Caki2 (cell line): ENCODE measurements around the gene RAB3IL1. TPM values are rescaled to one million over a fixed set of nuclear protein-coding genes. Genes with fewer than 3 reads are reported as not detected.

ENCODE experiments used
- DNase-seq: peaks from one replicate; pipeline ENCODE4 v3.0.0-alpha.2; 2015; ENCODE audit warnings: low read depth
- in situ Hi-C: cut with HindIII; loops from 2 replicates; pipeline ENCODE4 v1.10.0; 2016; ENCODE audit warnings: low sequenced_read_pairs, low pct_unique_long_range_greater_than_20kb, mixed read lengths
- total RNA-seq: library from RNA; depleted of rRNA; stranded (reverse); fragments of >200 nt; shearing (Covaris generic); gene quantifications from 2 replicates; pipeline ENCODE4 v1.2.3, GENCODE V29; 2014; ENCODE audit warnings: low replicate concordance; rRNA removed

The RAB3IL1 gene
- total RNA-seq, 1 experiment from 2014 or later = 9.6 TPM

DNA sequence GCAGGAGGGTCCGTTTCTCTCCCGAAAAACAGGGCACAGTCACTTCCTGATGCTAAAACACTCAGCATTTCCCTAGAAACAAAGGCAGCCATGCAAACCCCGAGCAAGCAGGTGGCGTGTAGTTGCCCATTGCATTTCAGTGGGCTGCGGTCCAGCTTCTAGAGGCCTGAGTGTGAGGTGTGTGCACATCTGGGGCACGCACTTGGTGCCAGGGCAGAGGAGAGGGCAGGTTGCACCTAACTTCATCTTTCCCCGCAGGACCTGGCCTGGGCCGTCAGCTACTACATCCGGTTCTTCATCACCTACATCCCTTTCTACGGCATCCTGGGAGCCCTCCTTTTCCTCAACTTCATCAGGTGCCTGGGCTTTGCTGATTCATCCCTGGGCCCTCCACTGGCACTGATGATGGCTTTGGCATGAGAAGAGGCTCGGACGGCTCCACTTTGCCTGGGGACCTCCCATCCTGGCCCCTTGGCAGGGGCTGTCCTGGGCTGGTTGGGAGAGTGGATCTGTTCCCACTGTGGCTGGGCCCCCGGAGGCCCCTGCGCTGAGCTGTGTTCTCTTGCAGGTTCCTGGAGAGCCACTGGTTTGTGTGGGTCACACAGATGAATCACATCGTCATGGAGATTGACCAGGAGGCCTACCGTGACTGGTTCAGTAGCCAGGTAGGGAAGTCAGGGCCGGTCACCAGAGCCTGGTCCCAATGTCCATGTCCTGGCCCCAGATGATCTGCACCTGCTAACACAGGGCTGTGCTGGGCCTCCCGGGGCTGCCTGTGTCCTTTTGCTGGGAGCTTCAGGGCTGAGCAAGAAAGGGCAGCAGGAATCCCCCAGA, 54.4 kb downstream of the RAB3IL1 start:
- in situ Hi-C loops = no loop called here
- peak; percentile 25 for DNase-seq

DNA sequence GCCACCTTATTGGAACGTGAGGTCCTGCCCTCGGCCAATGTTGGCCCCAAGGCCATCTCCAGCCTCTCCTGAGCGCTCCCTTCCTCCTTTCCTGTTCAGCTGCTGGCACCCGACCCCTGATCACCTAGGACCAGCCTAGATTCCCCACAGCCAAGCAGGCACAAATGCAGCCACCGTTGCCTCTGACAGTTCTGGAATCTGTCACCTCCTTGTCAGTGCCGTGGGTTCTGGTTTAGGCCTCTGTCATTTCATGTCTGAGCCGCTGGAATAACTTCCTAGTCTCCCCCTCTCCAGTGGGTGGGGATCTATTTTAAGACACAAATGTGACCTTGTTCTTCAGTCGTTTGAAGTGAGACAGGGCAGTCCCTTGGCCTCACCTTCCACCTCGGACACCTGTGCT, 55.7 kb downstream of the RAB3IL1 start:
- in situ Hi-C loops = no loop called here
- DNase-seq = no peak

DNA sequence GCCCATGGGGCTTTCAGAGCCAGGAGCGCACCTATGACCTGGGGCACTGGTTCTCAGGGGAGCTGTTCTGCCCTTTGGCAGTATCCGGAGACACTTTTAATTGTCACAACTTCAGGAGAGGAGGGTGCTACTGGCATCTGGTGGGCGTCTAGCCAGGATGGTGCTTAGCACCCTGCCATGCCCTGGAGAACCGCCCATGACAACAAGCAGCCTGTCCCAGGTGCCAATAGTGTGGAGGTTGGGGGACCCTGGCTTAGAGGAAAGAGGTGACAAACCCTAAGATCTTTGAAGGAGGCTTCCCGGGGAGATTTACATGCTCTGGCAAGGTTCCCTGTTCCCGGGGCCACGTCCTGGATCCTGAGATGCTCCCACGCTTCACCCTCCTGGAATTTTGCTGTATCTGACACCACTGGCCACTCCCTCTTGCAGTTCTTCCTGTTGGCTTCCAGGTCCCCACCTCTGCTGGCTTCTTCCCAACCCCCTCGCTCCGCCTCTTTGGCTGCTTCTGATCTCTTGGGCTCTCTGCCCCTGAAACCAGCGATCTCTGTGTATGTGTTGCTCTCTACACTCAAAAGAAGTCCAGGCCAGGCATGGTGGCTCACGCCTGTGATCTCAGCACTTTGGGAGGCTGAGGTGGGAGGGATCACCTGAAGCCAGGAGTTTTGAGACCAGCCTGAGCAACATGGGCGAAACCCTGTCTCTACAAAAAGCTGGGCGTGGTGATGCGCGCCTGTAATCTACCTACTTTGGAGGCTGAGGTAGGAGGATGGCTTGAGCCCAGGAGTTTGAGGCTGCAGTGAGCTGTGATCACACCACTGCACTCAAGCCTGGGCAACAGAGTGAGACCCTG, 57.1 kb downstream of the RAB3IL1 start:
- DNase-seq = peak; percentile 41
- in situ Hi-C loops = no loop called here

DNA sequence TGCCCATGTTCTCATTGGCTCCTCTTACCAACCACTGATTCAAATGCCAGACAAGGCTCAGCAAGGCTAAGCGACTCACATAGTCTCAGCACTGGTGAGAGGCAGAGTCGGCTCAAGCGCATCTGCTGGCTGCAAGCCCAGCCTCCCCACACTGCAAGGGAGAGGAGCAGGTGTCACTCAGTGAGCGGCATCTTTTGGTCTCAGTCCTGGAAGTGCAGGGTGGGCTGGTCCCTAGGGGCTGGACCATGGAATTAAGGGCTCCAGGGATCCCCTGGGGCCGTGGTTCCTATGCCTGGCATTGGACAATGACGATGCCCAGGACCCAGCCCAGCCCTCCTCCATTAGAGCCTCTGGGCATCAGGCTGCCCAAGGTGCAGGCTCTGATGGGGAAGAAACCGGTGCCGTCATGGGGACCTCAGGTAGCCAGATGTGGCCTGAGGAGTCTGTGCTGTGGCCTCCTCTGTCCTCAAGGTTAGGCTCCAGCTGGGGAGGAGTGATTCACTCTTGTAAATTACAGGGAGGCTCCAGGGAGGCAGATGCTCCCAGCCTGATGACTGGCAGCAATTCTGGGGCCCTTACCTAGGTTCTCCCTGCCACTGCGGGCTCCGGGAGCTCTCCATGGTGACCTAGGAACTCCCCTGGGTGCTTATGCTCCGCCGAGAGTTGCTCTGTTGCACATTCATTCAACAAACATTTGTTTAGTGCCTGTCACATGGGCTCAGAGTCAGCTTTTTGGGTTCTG, 61.3 kb downstream of the RAB3IL1 start:
- in situ Hi-C loops = no loop called here
- DNase-seq = no peak

DNA sequence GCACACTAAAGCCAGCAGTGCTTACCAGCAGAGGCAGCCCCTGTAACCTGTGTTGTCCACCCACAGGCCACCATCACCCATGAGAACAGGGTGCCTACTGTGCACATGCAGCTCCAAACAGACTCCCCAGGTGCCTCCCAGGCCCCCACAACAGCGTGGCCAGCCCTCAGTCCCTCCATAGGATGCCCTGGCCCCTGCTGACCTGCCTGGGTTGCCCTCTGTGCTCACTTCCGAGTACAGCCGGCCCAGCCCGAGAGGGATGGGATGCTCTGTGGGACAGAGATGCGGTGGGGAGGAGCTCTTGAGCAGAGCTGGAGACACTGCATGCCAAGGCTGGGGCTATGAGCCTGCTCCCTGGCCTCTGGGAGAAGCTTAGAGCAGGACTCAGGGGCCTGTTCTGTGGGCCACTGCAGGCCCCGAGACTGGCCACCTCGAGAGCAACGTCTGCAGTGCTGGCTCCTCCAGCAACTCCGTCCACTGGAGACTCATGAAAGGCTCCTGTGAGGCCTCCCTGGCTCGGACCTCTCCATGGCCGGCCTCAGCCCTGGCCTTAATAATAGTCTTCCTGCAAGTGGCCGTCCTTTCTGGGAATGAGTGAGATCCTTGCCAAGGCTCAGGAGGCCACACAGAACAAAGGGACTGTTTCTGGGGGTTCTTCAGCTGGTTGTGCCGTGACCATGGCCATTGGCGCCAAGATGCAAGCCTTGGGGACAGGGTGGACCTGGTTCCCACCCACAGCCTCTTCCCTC, 62.2 kb downstream of the RAB3IL1 start:
- in situ Hi-C loops = no loop called here
- no peak for DNase-seq

DNA sequence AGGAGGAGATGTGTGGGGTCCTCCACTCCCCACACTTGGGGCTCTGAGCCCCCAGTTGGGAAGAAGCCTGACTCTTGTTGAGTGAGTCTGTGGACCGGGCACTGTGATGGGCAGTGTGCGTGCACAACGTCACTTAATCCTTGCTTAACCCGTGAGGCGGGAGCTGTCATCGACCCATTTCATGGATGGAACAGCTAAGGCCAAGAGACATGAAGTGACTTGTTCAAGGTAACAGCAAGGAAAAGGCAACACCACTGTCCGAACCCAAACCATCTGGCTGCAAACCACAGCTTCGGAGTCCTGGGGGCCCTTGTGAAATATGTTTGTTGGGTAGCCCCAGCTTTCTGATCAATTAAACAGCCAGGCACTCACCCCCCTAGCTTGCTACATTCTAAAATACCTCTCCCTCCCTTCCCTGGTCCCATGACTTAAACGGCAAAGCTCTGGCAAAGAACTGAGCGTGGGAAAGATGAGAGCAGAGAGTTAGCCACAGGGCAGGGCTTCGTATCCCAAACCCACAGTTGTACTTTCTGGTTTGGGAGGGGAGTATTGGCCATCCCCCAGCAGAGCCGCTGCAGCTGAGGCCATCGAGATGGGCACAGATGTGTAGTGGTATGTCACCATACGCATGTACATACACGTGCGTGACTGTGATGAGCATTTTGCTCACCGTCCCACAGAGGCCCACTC, 63.0 kb downstream of the RAB3IL1 start:
- in situ Hi-C loops = no loop called here
- no peak for DNase-seq

DNA sequence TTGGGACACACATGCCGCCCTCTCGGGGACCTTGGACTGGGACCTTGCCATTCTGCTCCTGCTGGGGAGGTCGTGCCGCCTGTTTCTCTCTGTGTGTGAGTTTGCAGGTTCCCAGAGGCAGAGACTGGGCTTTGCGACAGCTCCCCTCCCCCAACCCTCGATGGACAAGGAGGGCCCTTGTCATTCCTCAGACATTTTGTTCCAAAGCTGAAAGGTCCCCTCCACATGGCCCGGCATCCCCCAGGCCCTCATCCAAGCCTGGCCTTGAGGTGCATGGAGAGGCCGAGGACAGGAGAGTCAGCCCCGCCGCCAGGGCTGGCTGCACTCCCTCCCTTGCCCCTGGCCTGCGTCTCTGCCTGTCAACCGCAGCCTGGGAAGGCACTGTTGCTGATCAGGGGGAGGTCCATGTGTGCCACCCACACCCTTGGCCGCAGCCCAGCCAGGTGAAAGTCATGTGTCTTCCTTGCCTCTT, 63.6 kb downstream of the RAB3IL1 start:
- DNase-seq = no peak
- in situ Hi-C loops = no loop called here

DNA sequence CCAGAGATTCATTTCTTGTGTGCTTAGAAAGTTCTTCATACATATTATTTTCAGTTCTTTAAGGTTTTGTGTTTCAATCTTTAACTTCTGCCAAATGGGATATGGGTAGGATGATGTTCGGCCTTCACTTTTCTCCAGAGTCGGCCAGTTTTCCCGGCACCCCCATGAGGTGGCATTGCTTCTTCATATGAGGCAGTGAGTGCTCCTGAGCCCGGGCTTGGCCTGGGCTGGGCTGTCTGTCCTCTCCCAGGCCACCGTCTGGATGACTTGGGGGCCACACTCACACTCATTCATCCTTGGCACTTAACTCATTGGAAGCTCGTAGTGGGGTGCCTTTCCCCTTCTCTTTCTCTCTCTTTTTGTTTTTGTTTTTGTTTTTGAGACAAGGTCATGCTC, 65.5 kb downstream of the RAB3IL1 start:
- DNase-seq = no peak
- in situ Hi-C loops = no loop called here

DNA sequence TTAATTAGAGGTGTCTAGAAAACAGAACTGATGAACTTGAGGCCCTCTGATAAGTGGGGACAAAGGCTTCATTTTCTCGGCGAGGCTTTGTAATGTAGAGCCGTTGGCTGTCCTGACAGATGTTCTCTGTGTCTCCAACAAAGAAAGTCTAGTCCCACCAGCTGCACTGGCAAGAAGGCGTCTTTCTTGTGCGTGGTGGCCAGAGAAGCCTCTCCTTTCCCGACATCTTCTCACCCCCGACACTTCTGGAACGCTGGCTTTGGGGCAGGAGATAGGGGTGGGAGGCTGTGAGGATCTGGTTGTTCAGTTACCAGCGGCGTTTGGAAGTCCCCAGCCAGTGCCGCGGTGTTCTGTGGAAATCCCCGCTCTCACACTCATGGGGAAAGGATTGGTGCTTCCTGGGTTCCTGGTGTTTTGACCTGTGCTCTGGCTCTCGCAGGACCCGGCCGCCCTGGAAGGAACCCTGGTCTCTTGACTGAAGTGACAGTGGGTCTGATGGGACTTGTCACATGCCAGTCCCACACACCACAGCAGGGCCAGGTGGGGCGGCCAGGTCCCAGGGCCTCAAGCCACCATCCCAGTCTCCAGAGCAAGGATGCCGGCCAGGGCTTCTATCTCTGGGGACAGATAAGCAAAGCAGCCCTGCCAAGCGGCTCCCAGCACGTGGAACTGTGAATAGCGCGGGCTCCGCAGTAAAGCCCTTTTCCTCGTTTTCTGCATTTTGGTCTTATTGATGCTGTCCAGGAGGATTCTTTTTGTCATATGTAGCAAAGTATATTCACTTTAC, 66.1 kb downstream of the RAB3IL1 start:
- in situ Hi-C loops = no loop called here
- DNase-seq = no peak

DNA sequence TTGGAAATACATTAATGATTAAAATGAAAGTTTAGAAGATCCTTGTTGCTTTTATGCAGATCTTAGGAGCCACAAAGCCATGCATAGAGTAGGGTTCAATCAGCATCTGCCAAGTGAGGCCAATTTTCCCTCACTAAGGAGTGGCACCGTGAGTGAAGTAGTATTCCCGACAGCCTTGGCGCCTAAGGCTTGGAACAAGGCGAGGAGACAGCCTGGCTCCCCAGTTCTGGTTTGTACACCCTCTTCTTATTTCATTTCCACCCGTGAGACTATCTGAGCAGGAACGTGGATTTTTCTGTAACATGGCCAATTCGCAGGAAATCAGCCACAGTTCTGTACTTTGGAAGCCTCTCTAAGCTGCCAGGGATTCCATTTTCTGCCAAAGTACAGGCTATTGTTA, 66.7 kb downstream of the RAB3IL1 start:
- in situ Hi-C loops = no loop called here
- no peak for DNase-seq

DNA sequence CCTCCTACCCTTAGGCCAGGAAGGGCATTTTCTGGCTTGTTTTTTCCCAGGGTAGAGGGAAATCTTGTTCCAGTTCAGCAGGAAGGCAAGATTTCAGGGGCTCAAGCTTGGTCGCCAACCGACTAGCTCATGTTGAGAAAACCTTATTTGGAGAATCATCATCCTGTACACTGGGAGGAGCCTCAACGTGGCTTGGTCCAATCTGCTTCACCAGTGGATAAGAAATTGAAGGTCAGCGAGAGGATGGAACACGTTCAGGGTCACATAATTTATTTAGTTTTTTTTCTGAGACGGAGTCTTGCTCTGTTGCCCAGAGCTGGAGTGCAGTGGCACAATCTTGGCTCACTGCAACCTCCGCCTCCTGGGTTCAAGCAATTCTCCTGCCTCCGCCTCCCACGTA, 68.7 kb downstream of the RAB3IL1 start:
- no peak for DNase-seq
- in situ Hi-C loops = no loop called here

DNA sequence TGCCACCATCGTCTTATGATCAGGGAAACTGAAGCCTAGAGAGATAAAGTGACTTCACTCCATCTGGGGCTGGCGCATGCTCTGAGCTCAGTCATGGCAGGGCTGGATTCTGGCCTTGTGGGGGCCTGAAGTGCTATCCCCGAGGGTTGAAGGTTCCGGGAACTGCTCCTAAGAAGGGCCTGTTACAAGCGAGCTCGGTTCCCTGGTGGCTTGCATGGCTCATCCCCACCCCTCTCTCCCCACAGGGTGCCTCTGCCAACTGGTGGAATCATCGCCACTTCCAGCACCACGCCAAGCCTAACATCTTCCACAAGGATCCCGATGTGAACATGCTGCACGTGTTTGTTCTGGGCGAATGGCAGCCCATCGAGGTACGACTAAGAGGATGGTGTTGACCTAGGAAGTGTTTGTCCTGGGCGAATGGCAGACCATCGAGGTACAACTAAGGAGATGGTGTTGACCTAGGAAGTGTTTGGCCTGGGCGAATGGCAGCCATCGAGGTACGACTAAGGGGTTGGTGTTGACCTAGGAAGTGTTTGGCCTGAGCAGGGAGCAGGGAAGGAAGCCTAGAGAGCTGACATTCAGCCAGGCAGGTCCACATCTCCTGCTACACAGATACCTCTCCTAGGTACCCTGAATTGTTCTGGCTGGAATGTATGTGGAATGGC, 69.3 kb downstream of the RAB3IL1 start:
- DNase-seq = no peak
- in situ Hi-C loops = no loop called here

Other genes with a start within 250 kb of the RAB3IL1 start
- gene DAGLA, start 237.2 kb downstream of the RAB3IL1 start, total RNA-seq = 0.74 and 2.4 TPM in 2 replicates
- 2.5 and 7.4 TPM in 2 replicates for gene MYRF, start 164.9 kb downstream of the RAB3IL1 start, total RNA-seq
- gene TMEM258, start 125.0 kb downstream of the RAB3IL1 start, total RNA-seq = 61.3 and 85.2 TPM in 2 replicates
- gene FEN1, start 124.7 kb downstream of the RAB3IL1 start, total RNA-seq = 61.0 and 66.9 TPM in 2 replicates
- gene FADS1, start 100.6 kb downstream of the RAB3IL1 start, total RNA-seq = 49.8 and 55.0 TPM in 2 replicates
- 5.7 and 8.6 TPM in 2 replicates for gene FADS2, start 89.3 kb downstream of the RAB3IL1 start, total RNA-seq
- gene FADS3, start 26.0 kb downstream of the RAB3IL1 start, total RNA-seq = 86.2 and 95.6 TPM in 2 replicates
- gene BEST1, start 32.8 kb upstream of the RAB3IL1 start, total RNA-seq = not detected in 2 replicates
- gene FTH1, start 50.1 kb upstream of the RAB3IL1 start, total RNA-seq = 2,721 and 2,840 TPM in 2 replicates
- gene INCENP, start 206.4 kb upstream of the RAB3IL1 start, total RNA-seq = 28.8 and 34.7 TPM in 2 replicates